HG02852 (cell line): Measurements from ENCODE around the gene TMEM18.
"Not testable (repeated sequence)": the region's sequence is repeated elsewhere in the genome, so short reads cannot be mapped to it uniquely, and the experiment has no call there.

Experiments
- ATAC-seq: cut with Tn5 transposase; IDR thresholded peaks from one replicate; pipeline ENCODE4 v1.9.1; 2021; ENCODE audit warnings: mild to moderate bottlenecking, moderate library complexity; ENCODE audit not compliant: unreplicated experiment

The TMEM18 gene

DNA sequence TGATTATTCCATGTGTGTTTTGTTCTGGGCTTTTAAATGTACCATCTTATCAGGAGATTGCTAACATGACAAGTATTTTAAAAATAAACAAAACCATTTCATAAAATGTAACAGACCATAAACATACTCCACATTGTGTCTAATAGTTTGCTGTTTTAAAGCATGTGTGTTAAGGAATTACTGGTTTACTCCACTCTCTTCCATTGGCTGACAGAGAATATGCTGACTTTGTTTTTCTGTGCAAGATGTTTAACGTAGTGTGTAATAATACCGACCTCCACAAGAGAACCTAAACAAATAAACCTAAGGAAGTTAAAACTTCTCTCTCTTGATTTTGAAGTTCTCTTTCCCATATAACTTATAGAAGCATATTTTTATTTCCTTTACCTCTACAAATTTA is 17.0 kb upstream of the TMEM18 start:
- no peak for ATAC-seq

GRCh38 chr2:693606-694005 is 16.4 kb upstream of the TMEM18 start:
- no peak for ATAC-seq

DNA sequence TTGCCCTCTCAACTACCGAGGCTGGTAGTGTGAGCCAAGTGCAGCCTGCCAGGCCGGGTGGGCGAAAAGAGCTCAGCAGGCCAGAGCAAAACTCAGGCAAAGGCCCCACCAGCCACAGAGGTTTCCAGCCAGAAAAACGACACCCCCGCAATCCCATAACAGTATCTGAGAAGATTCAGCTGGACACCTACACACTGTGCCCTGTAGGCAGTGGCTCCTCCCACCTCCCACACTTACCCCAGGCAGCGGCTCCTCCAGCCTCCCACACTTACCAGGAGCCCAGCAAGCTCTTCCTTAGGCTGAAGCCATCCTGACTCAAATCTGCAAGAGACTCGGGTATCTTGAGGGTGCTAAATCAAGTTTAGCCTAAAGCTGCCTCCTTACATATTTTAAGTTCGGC is 15.6 kb upstream of the TMEM18 start:
- ATAC-seq = no peak

- ATAC-seq = no peak
These were observed 14.9 kb upstream of the TMEM18 start for GRCh38 chr2:691821-692761.

DNA sequence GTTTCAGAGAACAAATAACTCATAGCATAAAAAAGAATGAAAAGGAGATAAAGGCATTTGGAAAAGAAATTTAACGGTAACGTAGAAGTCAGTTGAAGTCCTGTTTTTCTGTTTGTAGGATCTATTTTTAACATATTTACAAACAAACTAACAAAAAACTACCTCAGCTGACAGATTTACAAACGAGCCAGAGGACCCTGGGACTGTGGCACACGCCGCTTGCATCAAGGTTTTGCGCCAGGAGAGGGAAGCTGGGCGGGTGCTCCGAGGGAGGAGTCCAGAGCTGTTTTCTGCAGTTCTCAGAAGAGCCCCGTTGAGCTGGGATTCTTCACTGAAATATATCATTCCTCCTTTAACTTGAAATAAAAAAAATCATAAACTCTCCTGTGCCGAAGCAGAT is 13.6 kb upstream of the TMEM18 start:
- ATAC-seq = no peak

DNA sequence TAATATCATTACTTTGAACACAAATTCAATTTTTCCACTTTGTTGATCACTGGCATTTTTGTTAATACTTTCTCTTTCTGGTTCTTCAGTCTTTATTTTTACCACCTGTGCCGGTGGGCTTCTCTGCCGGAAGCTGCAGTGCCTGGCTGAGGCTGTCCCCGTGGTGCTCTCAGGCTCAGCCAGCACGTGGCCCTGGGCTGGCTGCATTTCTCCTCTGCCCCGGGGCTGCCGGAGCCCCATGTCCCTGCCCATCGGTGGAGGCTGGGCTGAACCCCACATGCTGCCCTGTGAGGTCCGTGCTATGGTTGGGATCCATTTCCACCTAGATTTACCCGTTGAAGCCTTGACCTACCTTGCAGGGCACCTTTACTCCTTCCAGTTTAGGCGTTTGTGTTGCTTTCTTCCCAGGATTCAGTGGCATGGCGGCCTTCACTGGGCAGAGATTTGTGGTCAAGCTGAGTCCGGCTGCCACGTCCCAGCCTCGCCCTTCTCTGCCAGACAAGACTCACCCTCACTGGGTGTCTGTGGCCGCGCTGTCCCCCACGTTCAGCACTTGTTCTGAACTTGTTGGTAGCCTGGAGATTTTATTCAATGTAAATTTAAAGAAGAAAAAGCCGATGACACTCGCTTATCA is 12.8 kb upstream of the TMEM18 start:
- no peak for ATAC-seq

DNA sequence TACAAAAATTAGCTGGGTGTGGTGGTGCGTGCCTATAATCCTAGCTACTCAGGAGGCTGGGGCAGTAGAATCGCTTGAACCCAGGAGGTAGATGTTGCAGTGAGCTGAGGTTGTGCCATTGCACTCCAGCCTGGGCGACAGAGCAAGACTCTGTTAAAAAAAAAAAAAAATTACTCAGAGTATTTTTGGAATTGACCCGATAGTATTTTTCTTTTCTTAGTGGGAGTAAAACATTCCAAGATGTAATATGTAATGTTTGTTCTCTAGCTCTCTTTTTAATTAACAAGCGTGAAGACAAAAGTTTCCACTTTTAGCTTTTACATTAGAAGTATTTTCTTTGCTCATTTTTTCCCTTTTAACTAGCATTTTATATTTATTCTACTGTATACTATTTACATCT is 12.0 kb upstream of the TMEM18 start:
- ATAC-seq = no peak

DNA sequence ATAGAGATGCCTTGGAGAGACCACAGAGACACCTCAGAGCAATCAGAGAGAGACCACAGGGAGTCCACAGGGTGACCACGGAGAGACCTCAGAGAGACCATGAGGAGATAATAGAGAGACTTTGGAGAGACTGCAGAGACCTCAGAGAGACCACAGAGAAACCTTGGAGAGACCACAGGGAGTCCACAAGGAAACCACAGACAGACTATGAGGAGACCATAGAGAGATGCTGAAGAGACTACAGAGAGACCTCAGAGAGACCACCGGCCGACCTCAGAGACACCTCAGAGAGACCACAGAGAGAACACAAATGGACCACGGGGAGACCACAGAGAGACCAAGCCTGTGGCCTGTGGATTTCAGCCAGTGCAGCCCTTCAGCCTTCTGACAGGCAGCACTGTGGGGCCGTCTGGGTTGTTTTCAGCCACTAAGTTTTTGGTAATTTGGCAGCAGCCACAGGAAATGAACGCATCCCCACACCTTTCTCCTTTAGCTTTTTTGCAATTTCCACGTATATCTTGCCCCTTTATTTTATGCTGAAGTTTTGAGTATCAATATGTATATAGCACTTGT is 11.4 kb upstream of the TMEM18 start:
- no peak for ATAC-seq

DNA sequence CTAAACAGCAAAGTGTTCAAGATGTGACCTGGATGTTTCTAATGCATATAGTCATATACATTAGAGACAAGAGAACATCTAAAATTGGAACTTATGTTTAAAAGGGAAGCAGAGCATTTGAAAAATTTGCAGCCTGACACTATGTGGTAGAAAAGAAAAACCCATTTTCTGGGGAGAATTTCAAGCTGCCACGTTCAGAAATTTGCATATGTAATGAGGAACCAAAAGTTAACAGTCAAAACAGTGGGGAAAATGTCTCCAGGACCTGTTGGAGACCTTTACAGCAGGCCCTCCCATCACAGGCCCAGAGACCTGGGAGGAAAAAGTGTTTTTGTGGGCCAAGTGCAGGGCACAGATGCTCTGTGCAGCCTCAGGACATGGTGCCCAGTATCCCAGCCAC is 8.2 kb upstream of the TMEM18 start:
- no peak for ATAC-seq

DNA sequence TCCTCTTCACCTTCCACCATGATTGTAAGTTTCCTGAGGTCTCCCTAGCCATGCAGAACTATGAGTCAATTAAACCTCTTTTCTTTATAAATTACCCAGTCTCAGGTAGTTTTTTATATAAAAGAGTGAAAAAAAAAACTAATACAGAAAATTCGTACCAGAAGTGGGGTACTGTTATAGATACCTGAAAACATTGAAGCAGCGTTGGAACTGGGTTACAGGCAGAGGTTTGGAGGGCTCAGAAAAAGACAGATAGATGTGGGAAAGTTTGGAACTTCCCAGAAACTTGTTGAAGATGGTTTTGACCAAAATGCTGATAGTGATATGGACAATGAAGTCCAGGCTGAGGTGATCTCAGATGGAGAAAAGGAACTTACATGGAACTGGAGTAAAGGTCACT is 7.7 kb upstream of the TMEM18 start:
- not testable (repeated sequence) for ATAC-seq

DNA sequence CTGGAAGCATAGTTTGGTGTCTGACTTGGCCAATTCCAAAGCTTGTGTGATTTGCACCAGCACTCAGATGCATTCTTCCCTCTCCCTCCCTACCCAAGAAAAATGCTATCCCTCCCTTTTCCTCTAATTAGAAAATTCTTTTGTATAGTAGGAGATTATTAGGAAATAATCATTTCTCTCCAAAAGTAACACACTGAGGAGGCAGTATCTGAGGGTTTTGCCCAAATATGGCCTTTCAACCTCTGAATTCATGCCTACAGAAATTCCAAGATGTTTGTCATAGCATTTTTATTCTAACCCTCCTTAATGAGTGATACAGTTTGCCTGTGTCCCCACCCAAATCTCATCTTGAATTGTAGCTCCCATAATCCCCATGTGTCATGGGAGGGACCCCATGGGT is 5.0 kb upstream of the TMEM18 start:
- ATAC-seq = no peak

- ATAC-seq = no peak
These were observed 4.1 kb upstream of the TMEM18 start for GRCh38 chr2:681312-681711.

GRCh38 chr2:680496-680895 is 3.3 kb upstream of the TMEM18 start:
- no peak for ATAC-seq

DNA sequence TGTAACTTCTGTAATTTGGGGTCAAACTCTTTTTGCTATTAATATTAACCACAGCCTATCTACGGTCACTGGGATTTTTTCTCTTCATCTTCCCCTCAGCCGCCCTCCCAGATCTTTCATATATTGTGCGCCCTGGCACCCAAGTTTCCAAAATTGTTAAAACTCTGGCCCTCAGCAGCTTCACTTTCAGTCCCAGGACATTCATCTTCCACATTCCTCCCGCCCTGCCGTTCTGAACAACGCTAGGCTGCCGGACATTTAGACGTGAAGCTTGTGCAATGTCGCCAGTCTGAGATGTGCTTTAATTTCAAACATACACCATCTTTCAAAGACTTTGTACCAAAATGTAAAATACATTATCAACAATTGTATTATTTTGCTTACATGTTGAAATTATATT is 1.8 kb upstream of the TMEM18 start:
- ATAC-seq = no peak

DNA sequence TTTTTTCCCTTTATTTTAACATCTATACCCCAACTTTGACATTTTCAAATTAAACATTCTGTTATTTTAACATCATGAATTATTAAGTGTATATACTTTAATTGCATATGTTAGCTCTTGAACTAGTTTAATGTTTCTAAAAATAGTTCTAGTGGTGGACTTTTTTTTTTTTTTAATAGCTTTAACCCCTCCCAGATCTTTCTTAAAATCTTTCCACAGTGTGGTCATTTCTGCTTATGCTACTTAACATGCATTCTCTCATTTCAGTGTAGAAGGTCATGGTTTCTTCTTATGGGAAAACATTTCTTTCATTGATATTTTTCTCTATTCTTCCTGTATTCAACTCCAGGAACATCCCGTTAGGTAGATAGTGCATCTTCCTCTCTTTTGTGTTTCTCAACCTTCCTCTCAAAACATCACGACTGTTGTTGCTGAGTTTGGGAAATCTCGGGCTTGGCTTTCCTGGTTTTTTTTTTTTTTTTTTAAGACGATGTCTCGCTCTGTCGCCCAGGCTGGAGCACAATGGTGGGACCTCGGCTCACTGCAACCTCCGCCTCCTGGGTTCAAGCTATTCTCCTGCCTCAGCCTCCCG is 849 bp upstream of the TMEM18 start:
- ATAC-seq = no peak

DNA sequence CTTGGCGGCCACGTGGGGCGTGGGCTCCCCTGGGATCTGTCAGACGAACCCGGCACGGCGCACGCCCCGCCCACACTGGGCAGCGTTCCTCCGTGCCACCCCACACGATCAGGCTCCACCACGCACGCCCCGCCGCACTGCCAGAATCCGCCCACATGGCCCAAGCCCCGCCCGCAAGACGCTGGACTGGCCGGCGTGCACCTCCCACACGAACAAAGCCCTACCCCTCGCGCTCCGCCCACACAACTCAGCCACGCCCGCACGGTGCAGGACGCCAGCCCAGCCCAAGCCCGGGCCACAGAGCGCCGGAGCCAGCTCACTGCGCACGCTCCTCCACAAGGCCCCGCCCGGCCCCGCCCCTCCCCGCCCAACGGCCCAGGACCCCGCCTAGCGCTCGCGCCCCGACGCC is 555 bp downstream of the TMEM18 start:
- ATAC-seq = peak; percentile 85

DNA sequence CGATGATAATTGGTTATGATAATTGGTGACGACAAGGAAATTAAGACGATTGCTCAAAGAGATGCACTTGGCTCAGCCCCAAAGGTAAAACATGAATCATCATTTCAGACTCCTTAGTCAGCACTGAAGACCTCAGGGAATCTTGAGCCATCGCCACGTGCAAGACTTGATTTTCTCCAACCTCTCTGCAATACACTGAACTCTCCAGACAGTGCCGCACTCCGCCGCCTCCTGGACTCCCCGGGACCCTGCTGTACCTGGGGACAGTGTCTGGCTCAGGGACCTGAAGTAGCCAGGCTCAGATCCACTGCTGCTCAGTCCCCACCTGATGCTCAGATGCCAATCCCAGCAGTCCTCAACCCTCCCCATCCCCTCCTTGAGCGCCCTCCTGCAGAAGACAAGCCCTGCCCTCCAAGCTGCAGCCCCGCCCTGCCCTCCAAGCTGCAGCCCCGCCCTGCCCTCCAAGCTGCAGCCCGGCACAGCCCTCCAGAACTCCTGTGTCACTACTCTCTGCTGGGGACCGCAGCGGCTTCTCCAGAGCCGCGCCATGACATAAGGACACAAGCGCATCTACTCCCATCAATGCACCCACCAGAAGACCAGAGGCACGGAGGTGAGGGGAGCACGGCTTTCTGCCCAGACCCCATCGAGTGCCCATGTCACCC is 1.1 kb downstream of the TMEM18 start:
- peak; percentile 24 for ATAC-seq

DNA sequence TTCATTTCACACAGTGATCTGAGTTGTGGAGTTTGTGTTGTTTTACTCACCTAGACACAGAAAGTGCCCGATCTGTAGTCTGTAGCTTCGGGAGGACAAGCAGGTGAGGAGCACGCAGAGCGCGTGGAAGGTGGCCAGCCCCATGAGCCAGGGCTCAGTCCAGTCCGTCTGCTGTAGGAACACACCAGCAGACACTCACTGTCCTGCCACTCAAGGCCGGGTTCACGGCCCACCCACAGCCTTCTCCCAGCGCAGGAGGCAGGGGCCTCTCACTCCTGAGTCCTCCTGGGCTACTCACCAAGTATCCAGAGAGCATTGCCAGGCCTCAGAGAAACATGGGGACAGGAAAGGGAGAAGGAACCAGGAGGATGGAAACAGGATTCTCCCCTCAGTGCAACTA is 1.7 kb downstream of the TMEM18 start:
- no peak for ATAC-seq

GRCh38 chr2:675051-675450 is 2.2 kb downstream of the TMEM18 start:
- ATAC-seq = no peak

DNA sequence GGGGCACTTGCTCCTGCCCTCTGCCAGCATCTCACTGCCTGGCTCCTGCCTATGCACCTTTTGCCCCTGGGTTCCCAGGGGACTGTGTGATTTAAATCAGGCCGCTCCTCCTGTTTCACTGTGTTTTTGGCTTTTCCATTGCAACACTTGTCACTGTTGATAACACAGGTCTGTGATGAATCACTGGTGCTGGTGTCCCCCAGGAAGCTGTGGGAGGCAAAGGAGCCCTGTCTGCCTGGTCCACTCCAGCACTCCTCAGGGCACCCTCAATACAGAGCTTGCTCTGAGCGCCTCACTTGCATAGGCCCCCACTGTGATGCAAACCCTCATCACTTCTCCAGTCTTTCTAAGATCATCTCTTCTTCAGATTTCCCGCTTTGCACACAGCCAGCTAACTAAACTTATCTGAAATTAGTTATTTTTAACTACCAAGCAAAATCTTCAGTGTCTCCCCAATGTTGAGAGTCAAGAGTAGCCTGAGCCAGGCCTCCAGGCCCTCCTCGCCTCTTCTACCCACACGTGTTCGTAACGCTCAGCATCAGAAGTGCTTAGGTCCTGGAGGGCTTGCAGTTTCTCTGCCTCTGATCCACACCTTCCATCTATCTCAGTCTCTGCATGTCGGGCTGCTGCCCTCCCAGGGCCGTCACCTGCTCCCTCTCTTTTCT is 2.8 kb downstream of the TMEM18 start:
- ATAC-seq = no peak
